Left renal cortex interstitium (tissue), 4 donors: Measurements from ENCODE around the gene SRSF6. TPM values are rescaled to one million over a fixed set of nuclear protein-coding genes. Genes with fewer than 3 reads are reported as not detected.
"Not testable (repeated sequence)": the region's sequence is repeated elsewhere in the genome, so short reads cannot be mapped to it uniquely, and the experiment has no call there.

Source experiments
- DNase-seq, 4 donors: peaks; one replicate each; pipeline ENCODE4 v3.0.0-alpha.2; 2013; ENCODE audit warnings: low read depth in 4 of 4, low spot score in 2 of 4, missing footprints in 1 of 4
- polyA plus RNA-seq, 4 donors: library from polyadenylated mRNA; unstranded; fragments of 120-200 nt; gene quantifications; one replicate each; pipeline ENCODE4 v1.2.1, GENCODE V29; 2013; ENCODE audit not compliant: insufficient read length in 4 of 4

SRSF6 gene
- polyA plus RNA-seq, 4 donors: 230 to 442 (median 344) TPM

DNA sequence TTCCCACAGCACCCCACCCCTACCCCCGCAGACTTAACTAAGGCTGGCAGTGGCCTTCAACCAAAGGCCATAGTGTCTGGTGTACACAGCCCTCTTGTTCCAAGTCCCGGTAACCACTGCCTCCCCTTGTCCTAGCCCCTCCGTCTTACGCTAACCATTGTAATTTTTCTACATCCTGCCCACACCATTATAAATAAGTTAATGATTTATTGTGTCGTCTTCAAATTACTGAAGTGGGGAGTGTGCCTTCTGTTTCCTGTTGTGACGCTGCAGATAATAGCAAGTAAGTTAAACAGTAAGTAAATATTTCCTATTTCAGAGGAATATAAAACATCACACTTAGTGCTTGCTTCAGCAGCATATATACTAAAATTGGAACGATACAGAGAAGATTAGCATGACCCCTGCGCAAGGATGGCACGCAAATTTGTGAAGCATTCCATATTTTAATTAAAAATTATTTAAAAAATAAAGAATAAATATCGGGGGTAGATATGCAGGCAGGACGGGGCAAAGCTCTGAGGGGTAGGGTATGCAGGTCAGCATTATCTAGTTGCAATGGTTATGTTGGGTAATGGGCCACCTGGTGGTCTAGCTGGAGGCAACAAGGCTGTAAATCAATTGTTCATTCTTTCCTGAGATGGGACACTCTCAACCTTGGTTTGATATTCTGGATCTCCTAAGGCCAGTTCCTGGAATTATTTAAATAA, 15.1 kb downstream of the SRSF6 start:
- no peak for DNase-seq

DNA sequence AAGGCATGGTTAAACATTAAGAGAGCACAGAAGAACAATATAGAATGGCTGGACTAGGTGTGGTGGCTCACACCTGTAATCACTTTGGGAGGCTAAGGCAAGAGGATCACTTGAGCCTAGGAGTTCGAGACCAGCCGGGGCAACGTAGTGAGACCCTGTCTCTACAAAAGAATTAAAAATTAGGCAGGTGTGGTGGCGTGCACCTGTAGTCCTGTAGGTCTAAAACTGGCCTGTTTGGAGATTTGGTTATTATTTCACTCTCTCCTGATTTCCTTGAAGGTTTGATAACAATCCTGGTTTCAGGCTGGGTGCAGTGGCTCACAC, 15.6 kb downstream of the SRSF6 start:
- no peak for DNase-seq

DNA sequence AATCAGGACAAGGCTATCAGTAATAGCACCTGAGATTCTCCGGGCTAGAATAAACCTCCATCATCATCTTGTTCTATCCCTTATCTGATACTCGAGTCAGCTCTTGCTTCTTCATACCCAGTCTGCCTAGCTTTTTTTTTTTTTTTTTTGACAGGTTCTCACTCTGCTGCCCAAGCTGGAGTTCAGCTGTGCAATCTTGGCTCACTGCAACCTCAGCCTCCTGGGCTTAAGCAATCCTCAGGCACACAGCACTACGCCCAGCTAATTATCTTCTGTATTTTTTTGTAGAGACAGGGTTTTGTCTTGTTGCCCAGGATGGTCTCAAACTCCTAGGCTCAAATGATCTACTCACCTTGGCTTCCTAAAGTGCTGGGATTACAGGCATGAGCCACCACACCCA, 19.5 kb downstream of the SRSF6 start:
- DNase-seq: no peak

GRCh38 chr20:43477619-43478018, 19.9 kb downstream of the SRSF6 start:
- no peak for DNase-seq

GRCh38 chr20:43490038-43490437, 32.3 kb downstream of the SRSF6 start:
- DNase-seq: no peak

- DNase-seq: no peak
Measured at GRCh38 chr20:43492101-43492500, 34.4 kb downstream of the SRSF6 start.

DNA sequence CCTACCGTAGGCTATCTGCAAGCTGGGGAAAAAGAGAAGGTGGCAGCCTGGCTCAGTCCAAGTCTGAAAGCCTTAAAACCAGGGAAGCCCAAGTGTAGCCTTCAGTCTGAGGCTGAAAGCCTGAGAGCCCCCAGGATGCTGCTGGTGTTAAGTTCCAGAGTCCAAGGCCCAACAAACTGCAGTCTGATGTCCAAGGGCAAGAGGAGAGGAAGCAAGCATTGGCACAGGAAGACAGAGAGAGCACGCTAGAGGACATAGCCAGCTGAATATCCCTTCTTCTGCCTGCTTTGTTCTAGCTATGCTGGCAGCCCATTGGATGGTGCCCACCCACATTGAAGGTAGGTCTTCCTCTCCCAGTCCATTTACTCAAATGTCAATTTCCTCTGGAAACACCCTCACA, 37.7 kb downstream of the SRSF6 start:
- no peak for DNase-seq

GRCh38 chr20:43502021-43502420, 44.3 kb downstream of the SRSF6 start:
- not testable (repeated sequence) for DNase-seq

GRCh38 chr20:43506238-43506637, 48.5 kb downstream of the SRSF6 start:
- DNase-seq: no peak

- peak in 3 of 4 donors; percentile 22 to 45 (median 32) for DNase-seq
Measured at GRCh38 chr20:43507150-43508080, 49.7 kb downstream of the SRSF6 start, which contains the start of gene L3MBTL1. Gene L3MBTL1, plus strand, starts transcription at chr20:43507697. Its CDS starts 5,807 bp downstream, at chr20:43513504.

DNA sequence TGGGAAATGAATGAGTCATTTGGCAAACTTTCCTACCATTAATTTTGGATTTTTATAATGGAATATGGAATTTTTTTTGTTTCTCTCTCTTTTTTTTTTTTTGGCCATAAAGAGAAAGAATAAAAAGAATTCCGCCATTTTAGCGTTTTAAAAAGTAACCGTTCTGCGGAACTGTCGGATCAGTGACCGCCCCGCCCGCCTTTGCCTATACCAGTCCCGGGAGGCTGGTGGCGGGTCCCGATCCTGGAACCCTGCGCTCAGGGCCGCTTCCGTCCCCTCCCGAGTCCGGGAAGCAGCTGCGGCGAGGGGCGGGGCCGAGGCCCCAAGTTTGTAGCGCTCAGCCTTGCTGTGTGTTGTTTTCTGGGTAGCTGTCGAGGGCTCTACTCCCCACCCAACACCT, 50.4 kb downstream of the SRSF6 start:
- no peak for DNase-seq

DNA sequence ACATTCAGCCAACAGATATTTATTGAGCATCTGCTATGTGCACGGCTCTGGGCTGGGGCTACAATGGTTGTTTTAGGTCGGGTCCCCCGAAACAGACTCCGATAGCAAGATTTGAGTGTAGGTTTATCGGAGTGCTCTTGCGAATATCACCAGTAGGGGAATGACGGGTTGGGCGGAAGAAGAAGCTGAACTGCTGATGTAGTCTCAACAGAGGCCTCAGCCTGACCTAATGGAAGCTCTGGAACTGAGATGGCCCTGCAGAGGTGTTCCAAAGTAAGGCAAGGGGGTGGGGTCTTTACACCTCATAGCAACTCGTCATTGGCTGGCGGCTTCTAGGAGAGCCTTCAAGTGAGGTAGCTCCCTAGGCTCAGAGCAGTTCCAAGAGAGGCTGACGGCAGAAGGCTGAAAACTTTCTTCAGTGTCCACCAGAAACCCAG, 50.9 kb downstream of the SRSF6 start:
- DNase-seq: no peak

DNA sequence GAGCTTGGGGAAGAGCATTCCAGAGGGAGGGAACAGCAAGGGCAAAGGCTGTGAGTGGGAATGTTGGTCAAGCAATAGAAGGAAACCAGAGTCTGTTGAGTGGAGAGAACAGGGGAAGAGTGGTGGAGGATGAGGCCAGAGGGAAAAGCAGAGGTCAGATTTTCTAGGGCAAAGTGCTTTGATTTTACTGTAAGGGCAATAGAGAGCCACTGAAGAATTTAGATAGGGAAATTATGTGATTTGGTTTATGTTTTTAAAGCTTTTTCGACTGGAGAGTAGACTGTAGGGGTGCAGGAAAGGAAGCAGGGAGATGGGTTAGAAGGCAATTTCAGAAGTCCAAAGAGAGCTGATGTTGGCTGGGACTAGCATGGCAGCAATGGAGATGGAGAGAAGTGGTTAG, 54.2 kb downstream of the SRSF6 start:
- no peak for DNase-seq

- DNase-seq: no peak
Measured at GRCh38 chr20:43513372-43513930, 55.8 kb downstream of the SRSF6 start.

Other genes starting within 250 kb of the SRSF6 start
- 10 to 100 TPM in 2 of 4 donors, 1 to 10 TPM in 2; 9.5 to 33.2 (median 20.9) TPM for gene L3MBTL1, start 49.8 kb downstream of the SRSF6 start, polyA plus RNA-seq
- 10 to 100 TPM; 29.1 to 76.5 (median 54.6) TPM for gene SGK2, start 101.1 kb downstream of the SRSF6 start, polyA plus RNA-seq
- 10 to 100 TPM; 62.8 to 86.2 (median 73.8) TPM for gene IFT52, start 133.0 kb downstream of the SRSF6 start, polyA plus RNA-seq
- gene MYBL2, start 209.2 kb downstream of the SRSF6 start, polyA plus RNA-seq: 10 to 100 TPM; 21.1 to 30.8 (median 27.3) TPM